GM21576 (cell line): ENCODE measurements around the gene THBS2.

Source experiments
- ATAC-seq: cut with Tn5 transposase; IDR thresholded peaks from one replicate; pipeline ENCODE4 v1.9.1; 2021; ENCODE audit warnings: mild to moderate bottlenecking, moderate library complexity; ENCODE audit not compliant: unreplicated experiment

Gene THBS2

DNA sequence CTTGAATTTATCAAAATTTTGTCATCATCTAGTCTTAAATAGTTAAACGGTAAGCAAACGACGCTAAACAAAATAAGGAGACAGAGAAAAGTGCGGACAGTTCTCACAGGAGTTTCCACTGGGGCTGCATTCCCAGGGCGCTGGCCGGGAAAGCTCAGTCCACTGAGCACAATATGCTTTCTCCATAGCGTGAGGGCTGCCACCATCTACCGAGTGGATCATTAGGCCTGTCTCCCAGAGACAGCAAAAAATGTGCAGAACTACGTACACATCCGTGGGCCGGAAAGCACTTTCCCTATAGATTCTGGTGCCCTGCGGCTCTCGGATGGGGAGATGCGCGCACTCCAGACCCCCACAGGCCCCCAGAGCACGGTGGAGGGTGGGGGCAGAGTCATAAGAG lies 84.9 kb downstream of the THBS2 start:
- ATAC-seq, result no peak

DNA sequence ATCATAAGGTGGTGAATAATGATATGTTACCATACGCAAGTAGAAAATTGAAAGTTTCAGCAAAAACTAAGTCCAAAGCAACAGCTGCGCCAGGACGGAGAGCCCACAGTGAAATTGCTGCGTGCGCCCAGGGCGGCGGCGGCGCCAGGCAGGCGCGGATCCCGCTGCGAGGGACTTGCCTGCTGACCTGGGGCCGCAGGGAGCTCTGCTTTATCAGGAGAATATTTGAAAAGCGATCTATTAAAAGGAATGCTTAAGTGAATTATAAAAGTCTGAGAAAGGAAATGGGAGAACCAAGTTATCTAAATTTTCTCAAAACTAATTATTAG lies 85.4 kb downstream of the THBS2 start:
- ATAC-seq, result no peak

DNA sequence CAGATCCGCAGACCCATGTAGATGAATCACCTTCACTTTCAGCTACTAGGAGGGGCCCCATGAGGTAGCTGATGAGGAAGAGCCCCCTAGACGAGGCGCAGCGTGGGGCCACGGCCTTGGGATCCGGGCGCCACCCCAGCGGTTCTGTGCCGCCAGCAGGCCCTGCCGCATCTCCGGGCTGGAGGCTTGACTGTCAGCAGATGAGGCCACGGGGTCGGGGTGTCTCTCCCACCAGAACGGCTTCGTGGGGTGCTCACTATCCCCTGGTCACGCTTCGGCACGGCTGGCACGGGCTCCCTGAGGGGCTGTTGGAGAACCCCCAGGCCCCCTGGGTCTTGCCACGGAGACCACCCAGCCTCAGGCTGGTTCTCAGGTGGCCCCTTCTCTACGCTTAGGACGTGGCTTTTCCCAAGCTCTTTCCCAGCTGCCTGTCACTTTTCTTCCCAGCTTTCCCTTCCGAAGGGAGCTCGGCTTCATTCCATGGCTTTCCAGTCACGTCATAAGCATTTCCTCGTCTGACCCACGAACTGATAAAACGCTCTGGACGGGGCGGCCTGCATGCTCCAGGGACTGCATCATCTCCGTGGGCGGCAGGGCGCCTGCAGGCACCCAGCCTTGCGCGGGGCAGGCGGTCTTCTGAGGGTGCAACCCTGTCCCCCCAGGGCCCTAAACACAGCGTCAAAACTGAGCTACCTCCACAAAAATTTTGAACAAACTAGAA lies 85.9 kb downstream of the THBS2 start:
- ATAC-seq, result no peak

DNA sequence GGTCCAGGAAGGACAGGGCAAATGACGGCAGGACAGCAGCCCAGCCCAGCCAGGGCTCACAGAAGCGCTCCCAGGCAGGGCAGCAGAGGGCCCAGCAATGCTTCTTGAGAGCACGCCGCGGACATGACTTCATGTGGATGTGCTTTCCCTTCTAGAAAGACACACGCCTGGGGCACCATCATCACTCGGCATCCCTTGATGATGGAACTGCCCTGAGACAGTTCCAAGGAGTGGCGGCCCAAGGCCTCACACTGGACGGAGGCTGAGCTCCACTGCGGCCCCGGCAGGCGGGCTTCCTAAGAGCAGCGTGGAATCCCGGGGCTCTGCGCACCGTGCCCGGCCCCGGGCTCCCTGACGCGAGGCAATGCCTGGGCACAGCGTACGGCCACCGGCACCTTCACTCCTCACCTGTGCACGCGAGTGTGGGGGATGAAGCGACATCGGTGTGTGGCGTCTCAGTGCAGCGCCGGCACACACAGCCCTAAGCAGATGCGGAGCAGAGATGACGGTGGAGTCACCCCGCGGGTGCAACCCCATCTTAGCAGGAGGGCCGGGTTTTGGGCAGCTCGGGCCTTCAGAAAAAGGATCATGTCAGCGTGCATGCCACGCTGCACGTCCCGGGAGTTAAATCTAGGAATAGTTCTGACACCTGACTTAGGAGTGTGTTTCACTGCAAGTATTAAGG lies 86.6 kb downstream of the THBS2 start:
- ATAC-seq, result no peak
